Hepatocyte (in vitro differentiated cells): Measurements from ENCODE around the gene OR56A5.

Experiments used
- CTCF ChIP-seq: fragments of 200-600 bp; sonication (generic); IDR thresholded peaks from 2 replicates; pipeline ENCODE4 v1.5.1; 2016; ENCODE audit warnings: antibody characterized with exemption, mild to moderate bottlenecking; ENCODE audit not compliant: poor library complexity
- EZH2 ChIP-seq: fragments of 200-600 bp; sonication (generic); IDR thresholded peaks from 2 replicates; pipeline ENCODE4 v1.6.1; 2016; ENCODE audit warnings: antibody characterized with exemption, mild to moderate bottlenecking, borderline replicate concordance
- EZH2phosphoT487 ChIP-seq: fragments of 200-600 bp; sonication (generic); IDR thresholded peaks from one replicate; pipeline ENCODE4 v1.6.1; 2018; ENCODE audit warnings: antibody characterized with exemption, mild to moderate bottlenecking, low read depth, moderate library complexity; ENCODE audit not compliant: unreplicated experiment, severe bottlenecking

GRCh38 chr11:6006395-6006794 lies 38.1 kb upstream of the OR56A5 start:
- TF ChIP-seq CTCF (no peak), EZH2 (no peak), EZH2phosphoT487 (no peak)
